GM12873 (cell line): ENCODE measurements around the gene PPFIBP1.

ENCODE experiments used
- TF ChIP-seq, protein P1 (sequence below): IDR thresholded peaks from 2 replicates; pipeline ENCODE4 v1.5.1; 2012; ENCODE audit warnings: low read depth, mild to moderate bottlenecking, moderate library complexity, low read length, control low read depth; ENCODE audit not compliant: insufficient read depth; ENCODE audit errors: missing control alignments

Gene PPFIBP1

DNA sequence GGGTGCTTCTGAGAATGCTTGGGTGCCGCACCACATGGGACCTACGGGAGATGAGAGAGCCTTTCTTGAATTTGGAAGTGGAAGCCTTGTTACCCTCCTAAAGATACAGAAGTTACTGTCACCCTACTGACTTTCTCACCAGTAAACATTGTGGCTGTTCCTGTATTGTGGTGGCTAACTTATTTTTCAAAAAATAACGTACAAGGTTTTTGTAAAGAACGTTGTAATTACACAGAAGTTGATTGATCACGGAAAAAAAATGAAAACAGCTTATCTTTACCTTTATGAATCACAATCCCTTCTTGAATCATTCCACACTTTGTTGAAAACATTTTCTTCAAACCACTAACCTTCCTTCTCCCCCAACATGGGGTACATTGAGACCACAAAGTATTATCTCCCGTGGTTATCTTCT lies 22.0 kb upstream of the PPFIBP1 start:
- TF ChIP-seq, protein P1, sequence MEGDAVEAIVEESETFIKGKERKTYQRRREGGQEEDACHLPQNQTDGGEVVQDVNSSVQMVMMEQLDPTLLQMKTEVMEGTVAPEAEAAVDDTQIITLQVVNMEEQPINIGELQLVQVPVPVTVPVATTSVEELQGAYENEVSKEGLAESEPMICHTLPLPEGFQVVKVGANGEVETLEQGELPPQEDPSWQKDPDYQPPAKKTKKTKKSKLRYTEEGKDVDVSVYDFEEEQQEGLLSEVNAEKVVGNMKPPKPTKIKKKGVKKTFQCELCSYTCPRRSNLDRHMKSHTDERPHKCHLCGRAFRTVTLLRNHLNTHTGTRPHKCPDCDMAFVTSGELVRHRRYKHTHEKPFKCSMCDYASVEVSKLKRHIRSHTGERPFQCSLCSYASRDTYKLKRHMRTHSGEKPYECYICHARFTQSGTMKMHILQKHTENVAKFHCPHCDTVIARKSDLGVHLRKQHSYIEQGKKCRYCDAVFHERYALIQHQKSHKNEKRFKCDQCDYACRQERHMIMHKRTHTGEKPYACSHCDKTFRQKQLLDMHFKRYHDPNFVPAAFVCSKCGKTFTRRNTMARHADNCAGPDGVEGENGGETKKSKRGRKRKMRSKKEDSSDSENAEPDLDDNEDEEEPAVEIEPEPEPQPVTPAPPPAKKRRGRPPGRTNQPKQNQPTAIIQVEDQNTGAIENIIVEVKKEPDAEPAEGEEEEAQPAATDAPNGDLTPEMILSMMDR = no peak

DNA sequence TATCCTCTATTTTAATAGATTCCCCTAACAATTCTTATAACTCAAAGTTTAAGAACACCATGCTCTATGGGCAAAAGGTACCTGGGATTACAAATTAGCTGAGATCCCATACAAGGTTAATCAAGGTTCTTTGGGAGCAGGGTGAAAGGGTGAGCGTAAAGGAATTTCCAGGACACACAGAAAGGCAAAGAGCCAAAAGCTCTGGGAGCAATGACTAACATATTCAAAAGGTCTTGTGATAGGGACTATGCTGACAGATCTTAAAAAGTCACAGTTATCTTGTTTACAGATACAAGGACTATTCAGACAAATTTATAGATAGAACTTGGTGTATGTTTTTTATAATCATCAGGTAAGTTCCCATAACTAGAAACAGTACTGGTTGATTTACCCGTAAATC lies 19.5 kb upstream of the PPFIBP1 start:
- TF ChIP-seq, protein P1 = no peak

DNA sequence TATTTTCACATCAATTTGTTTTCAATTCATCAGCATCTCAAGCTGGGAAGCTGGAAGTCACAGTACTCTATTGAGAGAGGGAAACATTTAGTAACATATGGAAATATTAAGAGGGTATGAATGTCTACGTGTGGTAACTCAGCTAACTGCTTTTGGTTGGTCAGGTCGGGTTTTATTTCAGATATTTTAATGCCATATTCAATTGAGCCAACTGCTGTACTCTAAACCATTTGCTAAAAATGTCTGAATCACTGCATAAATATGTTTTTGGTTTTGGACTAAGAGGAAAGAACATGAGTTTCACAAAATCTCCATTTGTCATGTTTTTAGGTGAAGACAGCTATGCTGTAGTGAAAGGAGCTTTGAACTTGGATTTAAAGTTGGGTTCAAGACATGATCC lies 18.9 kb upstream of the PPFIBP1 start:
- TF ChIP-seq, protein P1 = no peak

DNA sequence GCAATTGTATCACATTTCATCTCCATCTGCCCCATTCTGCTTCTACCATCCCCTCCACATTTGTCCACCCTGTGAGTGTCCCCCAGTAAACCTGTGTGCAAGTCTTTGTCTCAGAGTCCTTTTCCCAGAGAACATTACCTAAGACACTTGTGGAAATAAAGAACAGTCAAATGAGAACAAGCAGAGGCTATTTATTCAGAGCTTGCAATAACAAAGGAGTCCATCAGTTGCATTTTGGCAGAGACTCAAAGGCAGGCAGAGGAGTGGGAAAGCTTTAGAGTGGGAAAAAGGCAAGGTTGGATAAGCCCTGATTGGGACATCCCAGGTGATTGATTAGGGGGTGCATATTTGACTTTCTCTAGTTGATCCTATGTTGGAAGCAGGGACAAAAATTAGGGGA lies 18.2 kb upstream of the PPFIBP1 start:
- TF ChIP-seq, protein P1 = no peak

GRCh38 chr12:27506645-27507189 lies 17.3 kb upstream of the PPFIBP1 start:
- TF ChIP-seq, protein P1 = no peak

DNA sequence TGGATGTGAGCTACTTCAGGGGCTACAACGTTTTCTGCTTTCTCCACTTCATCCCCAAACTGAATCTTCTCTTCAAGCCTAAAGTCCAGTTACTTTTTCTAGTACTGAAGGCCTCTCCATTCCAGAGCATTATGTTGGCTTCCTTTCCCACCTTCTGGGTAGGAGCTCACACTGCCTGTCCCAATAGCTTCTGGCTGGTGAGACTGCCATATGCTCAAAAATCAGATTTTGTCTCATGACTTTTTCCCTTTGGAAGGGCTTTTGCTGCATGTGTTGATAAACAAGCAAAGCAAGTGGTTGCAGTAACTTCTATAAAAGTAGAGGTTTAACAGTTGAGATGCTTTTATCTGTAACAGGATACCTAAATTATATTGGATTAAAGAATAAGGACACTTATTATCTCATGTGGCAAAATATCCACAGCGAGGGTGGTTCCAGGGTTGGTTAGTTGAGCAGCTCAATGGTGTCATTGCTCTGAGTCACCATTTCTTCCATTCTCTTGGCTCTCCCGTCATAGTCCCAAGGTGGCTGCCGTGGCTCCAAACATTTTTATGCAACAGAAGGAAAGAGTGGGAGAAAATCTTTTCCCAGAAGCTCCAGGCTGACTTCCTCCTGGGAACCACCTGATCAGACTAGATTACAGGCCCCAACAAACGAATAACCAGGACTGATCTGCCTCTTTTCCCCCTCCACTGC lies 15.1 kb upstream of the PPFIBP1 start:
- TF ChIP-seq, protein P1 = no peak

- TF ChIP-seq, protein P1 = no peak
Measured at GRCh38 chr12:27511031-27511722, 12.8 kb upstream of the PPFIBP1 start.
